Activated CD4-positive, CD25-positive, alpha-beta regulatory T cell (primary cell): ENCODE measurements around the gene TRIM14.
"Not testable (repeated sequence)": the region's sequence is repeated elsewhere in the genome, so short reads cannot be mapped to it uniquely, and the experiment has no call there.

Source experiments
- DNase-seq, 4 experiments: peaks; one replicate each; lab custom pipeline; 2025; lab: John Stamatoyannopoulos, UW

TRIM14 gene

DNA sequence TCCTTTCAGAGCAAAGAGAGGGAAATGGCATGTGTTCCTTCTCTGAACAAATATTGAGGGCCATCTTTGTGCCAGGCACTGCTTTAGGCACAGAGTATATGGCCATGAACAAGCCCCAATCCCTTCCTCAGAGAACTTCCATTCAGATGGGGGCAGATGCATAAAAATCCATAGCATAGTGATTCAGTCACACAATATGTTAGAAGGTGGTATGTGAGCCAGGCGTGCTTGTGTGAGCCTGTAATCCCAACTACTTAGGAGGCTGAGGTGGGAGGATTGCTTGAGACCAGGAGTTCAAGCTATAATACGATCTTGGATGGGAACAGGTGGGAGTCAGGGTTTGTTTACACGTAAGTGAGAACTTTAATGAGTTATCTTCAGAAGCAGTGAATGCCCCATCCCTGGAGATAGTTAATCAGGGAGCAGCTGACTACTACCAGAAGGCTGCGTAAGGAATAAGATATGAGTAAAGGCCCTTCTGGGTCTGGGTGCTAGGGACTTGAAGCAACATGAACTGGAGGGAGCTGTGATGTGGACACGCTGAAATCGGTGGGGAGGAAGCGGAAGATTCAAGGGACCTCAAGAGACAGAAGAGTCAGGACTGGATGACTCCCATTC, 35.3 kb downstream of the TRIM14 start:
- DNase-seq: no peak

DNA sequence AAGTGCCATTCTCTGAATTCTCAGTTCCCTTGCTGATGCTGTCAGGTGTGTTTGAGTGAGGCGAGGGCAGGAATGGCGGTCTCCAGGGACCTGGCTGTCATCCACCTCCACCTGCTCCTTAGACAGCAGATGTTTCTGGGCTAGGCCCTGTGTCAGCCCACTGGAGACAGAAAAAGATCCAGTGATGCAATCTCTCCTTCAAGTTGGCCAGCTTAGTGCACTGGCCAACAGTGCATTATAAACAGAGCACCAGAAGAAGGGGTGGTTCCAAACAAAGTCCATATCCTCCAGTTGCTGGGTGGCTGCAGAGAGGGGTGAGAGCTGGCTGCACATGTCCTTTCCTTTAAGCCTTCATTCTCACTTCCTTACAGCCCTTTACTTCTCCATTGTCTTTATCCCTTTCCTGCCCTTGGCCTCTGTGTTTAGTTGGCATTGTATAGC, 35.9 kb downstream of the TRIM14 start:
- no peak for DNase-seq

DNA sequence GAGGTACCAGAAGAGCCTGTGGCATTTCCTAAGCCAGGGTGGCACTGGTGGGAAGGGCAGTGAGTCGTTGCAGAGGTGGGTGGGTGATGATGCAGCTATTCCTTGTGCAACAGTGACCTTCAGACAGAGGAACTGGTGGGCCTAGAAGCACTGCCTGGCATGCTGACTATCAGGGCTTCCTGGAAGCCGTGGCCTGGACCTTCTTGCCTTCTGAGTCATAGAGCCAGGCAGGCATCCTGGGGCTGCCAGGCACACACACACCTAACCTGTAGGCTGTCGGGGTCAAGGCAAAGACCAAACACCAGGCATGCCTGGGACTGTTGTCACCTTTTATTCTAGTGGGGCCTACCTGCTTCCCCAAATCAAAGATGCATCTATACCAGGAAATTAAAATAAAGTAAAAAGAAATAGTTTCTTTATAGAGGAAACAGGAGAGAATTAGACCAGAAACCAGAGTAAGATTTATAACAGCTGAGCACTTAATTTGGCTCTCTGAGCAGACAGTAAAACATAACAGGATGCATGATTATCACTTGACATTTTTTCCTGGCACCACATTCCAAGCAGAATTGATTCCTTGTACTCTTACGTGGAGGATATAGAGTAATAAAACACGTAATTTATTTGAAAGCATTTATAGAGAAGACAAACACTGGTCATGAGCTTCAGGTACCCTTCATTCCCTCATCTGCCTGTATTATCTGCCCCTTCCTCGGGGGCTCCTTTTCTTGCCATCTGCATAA, 37.4 kb downstream of the TRIM14 start:
- peak in 1 of 4 experiments; percentile 25 for DNase-seq

DNA sequence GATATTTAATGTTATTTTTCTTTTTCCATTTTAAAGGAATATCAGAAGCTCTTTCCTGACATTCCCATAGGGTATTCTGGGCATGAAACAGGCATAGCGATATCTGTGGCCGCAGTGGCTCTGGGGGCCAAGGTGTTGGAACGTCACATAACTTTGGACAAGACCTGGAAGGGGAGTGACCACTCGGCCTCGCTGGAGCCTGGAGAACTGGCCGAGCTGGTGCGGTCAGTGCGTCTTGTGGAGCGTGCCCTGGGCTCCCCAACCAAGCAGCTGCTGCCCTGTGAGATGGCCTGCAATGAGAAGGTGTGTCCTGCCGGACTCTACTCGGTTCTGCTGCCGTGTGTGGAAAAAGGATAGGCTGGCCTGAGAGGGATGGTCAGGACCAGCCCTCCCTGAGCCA, 38.2 kb downstream of the TRIM14 start:
- DNase-seq: no peak

DNA sequence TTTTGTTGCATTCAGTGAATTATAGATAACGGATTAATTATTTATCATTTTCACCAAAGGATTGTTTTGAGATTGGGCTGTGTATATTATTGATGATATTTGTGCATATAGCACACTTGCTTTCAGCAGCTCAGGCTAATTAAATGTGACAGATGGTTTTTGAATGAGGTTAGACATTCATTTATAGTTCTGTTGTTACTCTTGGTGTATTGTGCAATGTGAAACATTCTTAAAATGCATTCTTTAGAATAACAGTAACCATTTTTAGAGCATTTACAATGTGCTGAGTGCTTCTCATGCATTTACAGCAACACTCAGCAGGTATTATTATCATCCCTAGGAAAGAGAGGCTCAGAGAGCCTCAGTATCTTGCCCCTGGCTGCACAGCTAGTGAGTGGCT, 38.7 kb downstream of the TRIM14 start:
- no peak for DNase-seq

DNA sequence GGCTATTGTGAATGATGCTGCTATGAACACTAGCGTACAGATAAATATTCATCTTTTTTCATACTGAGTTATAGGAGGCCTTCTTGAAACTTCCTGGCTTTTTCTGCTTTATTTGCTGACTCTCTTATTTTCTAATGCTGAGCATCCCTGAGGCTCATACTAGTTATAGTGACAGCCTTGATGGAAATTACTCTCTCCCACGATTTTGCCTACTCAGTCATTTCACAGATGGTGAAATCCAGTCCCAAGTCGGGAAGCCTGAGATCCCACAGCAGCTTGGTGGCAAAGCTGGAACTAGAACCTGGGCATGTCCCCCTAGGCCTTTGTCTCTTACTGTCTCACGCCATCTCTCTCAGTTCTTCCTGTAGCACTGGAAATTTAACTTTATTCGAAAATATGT, 40.1 kb downstream of the TRIM14 start:
- no peak for DNase-seq

DNA sequence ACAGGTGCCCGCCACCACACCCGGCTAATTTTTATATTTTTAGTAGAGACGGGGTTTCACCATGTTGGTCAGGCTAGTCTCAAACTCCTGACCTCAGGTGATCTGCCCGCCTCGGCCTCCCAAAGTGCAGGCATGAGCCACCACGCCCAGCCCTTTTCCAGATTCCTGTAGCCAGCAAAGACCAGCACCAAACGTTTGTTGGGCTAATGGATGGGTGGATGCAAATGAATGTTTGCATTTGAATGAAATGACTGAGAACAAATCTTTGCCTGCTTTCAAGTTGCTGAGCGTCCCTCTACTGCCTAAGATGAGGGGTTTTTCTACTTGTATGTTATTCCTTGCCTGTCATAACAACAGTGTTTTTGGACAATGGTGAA, 42.5 kb downstream of the TRIM14 start:
- not testable (repeated sequence) for DNase-seq

DNA sequence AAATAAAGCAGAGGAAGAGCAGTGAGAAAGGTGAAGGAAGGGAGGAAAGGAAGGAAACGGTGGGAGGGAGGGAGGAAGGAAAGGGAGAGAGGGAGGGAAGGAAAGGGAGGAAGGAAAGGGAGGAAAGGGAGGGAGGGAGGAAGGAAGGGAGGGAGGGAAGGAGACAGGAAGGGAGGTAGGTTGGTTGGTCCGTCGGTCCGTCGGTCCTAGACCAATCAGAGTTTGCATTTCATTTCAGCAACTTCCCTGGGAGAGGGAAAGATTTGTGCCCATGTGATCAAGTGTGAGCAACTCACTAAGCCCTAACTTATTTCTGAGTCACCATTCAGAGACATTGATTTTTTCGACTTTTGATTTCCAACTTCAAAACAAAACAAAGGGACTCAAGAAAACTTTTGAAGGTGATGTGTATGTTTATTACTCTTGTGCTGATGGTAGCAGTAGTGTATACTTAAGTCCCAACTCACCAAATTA, 43.7 kb downstream of the TRIM14 start:
- no peak for DNase-seq

DNA sequence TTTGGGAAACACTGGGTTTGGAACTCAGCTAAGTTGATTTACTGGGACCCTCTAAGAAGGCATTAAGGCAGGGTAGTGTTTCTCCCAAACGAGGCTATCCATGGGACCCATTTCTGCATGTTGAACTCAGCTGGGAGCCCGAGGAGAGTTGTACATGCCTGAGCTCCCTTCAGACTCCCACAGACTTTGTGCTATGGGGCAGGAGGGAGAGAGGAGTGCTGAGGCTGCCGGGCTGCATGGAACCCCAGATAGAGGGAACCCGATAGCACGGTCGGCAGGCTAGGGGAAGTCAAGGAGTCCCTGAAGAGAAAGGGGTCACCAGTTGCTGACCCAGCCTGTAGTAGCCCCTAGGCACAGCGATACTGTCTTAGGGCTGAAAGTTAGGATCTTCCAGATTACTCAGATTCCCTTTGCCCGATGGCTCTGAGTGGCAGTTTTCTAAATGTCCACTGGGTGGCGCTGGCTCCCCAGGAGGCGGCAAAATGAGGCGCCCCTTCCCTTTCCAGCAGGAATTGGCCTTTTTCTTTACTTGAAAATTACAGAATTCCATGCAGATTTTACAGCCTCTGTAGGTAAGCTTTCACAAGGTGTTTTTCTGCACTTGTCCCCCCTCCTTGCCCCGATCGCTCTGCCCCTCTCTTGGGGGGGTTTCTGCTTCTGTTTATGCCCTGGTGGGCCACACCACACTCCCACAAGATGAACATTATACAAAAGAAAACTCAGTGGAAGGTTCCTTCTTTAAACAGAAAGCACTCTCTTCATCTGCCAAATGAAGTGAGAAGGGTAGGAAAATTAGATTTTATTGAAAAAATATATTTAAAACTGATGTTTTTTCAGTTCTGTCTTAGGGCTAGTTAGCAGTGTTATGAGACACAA, 44.7 kb downstream of the TRIM14 start:
- DNase-seq: peak; percentile 22 to 42 (median 32)

DNA sequence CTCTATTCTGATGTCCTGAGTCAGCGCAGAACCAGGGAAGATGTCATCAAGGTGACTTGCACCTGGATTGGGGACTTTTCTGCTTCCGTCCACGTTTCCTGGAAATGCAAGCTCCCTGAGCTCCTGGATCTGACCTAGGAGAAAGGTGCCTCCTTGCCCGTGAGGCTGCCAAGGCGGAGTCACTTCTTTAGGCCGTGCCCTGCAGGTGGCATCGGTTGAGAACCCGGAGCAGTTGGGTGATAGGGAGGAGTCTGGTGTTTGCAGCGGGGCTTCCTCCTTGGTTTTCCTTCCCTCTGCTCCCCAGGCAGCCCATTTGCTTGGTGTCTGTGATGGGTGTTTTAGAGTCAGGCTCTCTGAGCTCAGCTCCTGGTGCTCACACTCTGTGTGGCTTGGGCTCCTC, 47.3 kb downstream of the TRIM14 start:
- no peak for DNase-seq

DNA sequence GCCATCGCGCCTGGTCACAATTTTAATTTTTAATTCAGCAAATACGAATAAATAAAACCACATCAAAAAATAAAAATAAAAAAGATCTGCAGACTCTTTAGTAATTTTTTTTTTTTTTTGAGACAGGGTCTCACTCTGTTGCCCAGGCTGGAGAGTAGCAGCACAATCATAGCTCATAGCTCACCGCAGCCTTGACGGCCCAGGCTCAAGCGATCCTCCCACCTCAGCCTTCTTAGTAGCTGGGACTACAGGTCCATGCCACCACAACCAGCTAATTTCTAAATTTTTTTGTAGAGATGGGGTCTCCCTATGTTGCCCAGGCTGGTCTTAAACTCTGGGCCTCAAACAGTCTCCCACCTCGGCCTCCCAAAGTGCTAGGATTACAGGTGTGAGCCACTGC, 48.3 kb downstream of the TRIM14 start:
- no peak for DNase-seq

DNA sequence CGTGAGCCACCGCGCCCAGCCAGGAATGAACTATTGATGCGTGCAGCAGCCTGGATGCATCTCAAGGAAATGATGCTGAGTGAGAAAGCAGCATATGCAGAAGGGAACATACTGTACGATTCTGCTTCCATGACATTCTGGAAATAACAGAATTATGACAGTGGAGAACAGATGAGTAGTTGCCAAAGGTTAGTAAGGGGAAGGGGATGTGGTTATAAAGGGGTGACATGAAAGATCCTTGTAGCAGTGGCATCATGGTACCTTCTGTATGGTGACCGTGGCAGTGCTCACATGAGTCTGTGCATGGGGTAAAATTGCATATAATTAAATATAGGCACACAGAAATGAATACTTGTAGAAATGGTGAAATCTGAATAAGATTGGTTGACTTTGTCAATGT, 49.5 kb downstream of the TRIM14 start:
- DNase-seq: no peak

DNA sequence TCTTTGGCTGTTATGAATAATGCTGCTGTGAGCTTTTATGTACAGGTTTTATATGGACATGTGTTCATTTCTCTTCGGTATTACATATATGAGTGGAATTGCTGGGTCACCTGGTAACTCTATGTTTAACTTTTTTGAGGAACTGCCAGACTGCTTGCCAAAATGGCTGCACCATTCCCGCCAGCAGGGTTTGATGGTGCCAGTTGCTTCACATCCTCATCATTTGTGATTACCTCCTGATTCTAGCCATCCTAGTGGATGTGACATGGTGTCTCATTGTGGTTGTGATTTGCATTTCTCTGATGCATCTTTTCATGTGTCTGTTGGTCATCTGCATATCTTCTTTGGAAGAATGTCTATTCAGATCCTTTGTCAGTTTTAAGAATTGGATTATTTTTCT, 51.8 kb downstream of the TRIM14 start:
- DNase-seq: no peak

DNA sequence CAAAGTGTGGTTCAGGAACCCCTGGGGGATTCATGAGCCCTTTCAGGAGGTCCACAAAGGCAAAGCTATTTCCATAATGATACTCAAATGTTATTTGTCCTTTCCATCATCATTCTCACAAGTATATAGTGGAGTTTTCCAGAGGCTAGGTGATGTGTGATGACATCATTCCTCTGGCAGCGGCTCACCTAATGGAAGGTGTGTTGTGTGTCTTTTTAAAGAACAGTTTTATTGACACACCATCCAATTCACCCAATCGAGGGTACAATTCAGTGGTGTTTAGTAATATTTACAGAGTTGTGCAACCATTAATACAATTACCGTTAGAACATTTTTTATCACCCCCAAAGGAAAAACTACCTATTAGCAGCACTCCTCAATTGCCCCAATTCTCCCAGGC, 52.8 kb downstream of the TRIM14 start:
- no peak for DNase-seq

DNA sequence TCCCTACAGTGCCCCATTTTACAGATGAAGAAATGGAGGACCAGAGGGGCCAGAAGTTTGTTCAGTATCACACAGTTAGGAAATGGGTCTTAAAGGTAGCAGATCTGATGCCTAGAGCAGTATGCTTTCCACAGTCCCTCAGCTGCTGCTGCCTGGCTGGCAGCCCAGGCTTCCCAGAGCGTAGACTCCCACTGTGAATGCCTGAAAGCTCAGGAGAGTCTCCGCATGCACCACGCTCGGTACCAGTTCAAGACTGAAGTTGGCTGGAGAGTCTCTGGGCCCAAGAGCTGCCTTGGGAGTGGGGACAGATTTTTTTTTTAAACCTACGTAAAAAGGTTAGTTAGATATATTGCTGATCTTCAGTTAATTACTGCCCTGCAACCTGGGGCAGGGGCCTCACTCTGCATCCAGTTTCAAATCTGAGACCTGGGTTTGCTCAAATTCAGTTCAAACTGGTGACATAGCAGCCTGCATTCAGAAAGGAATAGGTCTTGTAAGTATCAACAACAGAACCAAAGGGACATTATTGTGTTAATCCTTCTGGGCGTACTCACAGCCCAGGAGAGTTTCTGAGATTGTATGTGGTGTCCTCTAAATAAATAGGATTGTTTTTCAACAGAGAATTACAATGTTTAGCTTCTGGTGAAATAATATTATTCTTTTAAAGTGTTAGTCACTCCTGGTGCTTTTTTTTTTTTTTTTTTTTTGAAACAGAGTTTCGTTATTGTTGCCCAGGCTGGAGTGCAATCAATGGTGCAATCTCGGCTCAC, 54.2 kb downstream of the TRIM14 start:
- no peak for DNase-seq

DNA sequence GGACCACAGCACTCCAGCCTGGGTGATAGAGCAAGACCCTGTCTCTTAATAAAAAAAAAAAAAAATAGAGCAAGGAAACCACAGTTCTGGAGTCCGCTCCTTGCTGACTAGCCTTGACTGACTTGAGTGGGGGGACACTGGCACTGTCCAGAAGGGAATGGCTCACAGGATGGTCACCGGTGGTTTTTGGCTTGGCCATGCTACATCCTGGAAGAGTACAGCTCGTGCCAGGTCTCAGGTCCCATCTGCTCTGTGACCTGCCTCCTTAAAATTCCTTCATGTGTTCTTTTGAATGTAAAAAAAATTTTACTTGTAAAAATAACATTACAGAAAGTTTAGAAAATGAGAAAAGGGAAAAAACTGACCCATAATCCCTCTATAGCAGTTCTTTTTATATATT, 56.9 kb downstream of the TRIM14 start:
- DNase-seq: no peak

DNA sequence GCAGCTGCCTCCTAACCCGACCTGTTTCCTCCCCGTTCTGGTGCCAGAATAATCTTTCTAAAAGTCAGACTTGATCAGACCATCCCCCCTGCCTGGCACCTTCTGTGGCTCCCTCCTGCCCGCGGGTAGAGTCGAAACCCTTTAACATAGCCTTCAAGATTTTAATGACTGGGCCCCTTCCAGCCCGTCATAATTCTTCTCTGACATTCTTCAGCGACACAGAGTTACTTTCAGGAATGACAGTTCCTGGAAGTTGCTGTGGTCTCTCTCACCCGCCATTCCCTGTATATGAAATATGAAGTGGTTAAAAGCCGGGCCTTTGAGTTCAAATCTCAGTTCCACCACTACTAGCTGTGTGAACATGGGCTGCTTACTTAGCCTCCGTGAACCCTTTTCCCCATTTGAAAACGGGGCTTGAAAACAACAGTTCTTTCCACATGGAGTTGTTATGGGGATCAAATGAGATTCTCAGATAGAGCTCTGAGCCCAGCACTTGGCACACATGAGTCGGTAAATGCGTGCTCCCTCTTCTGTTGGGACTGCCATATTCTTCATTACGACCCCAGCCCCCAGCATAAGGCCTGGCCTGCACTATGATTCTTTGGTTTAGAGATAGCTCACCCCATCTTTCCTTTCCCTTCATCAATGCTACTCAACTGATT, 61.8 kb downstream of the TRIM14 start:
- DNase-seq: no peak

DNA sequence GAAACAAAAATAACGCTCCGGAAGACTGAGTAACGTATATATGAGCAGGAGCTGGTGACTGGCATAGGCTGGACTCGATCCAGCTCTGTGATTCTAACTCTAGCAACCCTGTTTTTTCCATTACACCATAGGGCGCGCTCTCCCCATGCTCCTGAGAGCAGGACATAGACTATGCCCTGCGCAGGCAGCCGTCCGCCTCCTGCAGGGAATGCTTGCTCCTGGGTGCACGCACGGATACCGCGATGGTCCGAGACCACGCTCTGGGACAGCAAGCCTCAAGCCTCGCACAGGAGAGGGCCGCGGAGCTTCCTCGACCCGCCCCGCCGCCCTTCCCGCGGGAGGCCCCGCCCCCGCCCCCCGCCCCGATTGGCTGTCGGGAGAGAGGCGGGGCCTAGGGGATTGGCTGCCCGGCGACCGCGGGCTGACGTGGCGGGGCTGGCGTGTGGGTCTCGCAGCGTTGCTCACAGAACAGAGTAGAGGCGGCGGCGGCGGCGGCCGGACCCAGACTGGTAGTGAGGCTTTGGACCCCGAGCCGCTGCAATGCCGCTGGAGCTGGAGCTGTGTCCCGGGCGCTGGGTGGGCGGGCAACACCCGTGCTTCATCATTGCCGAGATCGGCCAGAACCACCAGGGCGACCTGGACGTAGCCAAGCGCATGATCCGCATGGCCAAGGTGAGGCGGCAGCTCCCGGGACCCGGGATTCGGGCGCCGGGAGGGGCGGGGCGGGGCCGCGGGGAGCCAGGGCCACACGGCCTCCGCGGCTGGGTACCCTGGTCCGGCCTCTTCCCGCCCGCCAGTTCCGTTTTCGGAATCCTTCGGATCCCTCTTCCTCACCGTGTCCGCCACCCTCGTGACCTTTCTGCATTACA, 62.5 kb downstream of the TRIM14 start, which contains the start of gene NANS:
TSS of gene NANS (plus strand) at position 464 of the 869 bp plus-strand sequence. CDS start at position 541, 77 bp downstream.
- DNase-seq: peak; percentile 84 to 92 (median 86)

DNA sequence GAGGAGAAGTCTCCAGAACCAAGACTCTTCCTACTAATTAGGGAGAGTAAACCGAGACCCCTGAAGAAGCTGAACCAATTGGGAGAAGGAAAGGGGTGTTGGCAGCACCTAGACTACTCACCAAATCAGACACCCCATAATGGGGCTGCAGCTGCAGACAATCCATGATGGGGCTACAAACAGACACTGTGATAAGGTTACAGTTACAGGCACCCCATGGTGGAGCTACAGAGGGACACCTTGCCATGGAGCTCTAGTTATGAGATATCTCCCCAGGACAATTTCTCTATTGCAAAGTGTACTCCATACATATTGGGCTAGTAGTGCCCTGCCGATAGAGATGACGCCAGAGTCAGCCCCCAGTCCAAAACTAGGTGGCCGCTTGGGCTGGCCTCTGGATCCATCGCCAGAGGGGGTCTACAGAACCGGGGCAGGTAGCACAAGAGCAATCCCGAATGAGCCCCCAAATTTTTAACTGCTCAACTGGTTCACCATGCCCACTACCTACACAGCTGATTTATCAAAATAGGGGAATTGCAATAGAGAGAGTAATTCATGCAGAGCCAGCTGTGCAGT, 64.6 kb downstream of the TRIM14 start:
- DNase-seq: no peak

DNA sequence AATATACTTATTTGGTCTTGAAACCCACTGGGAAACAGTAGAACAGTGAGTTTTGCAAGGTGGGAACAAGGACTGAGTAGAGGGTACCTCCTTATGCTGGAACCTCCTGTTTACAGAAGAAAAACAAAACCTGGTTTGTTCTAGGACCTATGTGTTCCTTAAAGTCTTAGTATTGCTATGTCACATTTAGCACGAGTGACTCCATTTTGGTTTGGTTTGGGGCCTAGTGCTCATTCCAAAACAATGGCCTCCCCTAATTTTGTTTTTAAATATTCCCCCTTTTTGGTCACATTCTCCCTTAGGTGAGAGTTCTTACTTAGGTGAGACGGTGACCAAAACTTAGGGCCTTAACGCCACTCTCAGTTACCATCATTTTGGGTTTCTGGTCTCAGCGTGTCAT, 68.7 kb downstream of the TRIM14 start:
- DNase-seq: no peak
